HG02973 (cell line): ENCODE measurements around the gene AMN.

ENCODE experiments used
- ATAC-seq: cut with Tn5 transposase; IDR thresholded peaks from one replicate; pipeline ENCODE4 v1.9.1; 2021; ENCODE audit warnings: moderate library complexity; ENCODE audit not compliant: unreplicated experiment

AMN gene

DNA sequence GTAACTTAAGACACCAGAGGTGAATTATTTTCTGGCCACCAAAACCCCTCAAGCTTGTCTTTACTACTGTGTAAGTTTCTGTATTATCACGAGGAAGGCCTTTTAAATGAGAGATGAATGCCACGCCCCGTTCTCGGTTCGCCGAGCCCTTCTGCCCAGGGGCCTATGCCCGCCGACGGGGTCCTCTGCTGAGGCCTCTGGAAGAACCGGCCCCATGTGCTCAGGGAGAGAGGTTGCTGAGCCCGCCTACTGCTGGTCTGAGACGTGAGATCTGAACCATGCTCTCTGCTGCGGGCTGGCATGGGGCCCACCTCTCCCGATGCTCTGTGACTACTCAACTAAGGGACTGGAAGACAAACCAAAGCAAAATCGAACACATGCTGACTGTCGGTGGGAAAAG lies 21.0 kb downstream of the AMN start:
- ATAC-seq: no peak

DNA sequence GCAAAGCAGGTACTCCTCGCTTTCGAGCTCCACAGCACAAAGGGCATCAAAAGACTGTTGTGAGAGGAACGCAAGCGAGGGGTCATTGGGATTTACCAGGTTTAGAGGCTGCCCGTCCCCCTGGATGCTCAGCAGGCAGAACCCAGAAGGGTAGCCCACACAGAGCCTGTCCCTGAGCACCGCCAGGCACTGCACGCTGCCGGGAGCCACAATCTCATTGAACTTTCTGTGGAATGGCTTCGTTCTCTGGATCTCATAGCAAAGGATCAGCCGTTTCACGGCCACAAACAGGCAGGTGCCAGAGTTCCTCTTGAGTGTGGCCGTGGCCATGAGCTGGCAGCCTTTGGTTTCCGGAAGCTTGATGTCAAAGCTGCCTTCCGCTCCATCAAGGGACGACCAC lies 21.5 kb downstream of the AMN start:
- ATAC-seq: no peak

DNA sequence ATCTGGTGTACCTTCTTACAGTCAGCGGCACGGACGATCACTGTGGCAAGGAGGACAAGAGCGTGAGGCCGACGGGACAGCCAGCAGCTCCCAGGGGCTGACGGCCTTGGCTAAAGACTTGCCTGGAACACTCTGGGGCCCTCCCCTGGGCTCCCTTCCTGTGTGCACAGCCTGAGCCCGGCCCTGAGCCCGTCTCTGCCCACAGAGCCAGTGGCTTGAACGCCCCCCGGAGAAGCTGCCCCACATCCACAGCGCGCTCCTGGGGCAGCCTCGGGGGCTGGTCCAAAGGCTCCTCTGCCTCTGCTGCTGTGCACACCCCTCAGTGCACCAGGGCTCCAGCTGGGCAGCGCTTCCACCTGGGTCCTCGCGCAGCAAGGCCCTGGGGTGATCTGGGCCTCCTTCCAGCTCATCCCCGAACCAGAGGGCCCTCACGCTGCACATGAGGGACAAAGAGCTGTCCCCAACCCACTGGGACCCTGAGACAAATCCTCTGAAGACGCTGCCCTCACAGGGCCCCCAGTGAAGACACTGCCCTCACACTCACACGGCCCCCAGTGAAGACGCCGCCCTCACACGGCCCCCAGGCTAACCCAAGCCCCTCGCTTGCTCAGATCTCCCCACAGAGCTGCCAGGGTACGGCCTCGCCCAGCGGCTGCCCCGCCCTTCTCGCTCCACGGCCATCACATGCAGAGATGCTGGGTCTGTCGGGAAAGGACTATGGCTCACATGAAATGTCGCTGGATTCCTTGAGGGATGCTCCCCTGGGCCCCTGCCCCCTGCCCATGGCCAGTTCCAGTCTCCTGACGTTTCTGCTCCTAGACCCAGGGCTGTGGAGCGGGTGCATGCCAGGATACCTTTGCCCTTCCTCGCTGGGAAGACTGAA lies 22.2 kb downstream of the AMN start:
- no peak for ATAC-seq

- ATAC-seq: no peak
These were observed 23.1 kb downstream of the AMN start for GRCh38 chr14:102945346-102946130.

- no peak for ATAC-seq
These were observed 25.0 kb downstream of the AMN start for GRCh38 chr14:102947321-102948103.

DNA sequence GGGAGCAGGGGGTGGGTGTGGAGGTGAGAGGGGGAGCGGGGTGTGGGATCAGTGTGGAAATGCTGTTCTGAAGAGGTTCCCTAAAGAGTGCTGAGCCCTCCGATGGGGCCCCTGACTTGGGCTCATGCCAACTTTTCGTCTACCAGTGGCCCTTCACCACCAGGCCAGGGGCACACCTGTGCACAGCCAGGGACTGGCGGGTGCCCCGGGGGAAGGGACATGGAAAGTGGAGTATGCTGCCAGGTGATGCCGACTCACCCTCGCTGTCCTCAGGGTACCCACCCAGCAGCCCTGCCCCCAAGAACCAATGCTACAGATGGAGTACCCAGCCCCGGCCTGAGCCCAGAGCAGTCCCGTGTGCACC lies 26.2 kb downstream of the AMN start:
- no peak for ATAC-seq

GRCh38 chr14:102949062-102949800 lies 26.8 kb downstream of the AMN start:
- no peak for ATAC-seq

DNA sequence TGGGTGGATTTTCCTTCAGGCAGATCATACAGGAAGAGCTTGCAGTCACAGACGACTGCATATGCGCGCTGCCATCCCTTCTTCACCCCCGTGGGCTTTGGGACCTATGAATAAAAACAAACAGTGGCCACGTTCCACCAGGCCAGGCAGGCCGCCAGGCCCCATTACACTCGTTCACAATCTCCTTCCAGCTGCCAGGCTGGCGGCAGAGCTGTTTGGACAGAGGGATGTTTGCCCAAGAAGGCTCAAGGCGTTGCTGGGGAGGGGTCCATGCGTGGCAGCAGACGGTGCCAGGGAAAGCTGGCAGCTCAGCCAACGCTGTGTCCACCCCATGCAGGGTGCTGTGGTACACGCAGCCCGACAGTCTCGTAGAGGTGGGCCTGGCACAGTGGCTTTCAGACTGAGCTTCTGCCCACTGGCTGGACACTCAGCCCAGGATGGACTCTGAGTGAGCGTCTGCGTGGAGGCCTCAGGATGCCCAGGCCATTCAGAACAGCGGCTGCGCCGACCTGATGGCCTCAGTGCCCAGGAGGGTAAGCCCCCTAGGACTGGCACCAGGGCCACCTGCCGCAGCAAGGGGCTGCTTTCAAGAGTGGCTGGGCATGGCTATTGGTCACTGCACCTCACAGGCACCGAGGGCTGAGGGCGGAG lies 27.5 kb downstream of the AMN start:
- ATAC-seq: no peak

GRCh38 chr14:102951034-102951433 lies 28.6 kb downstream of the AMN start:
- ATAC-seq: no peak

DNA sequence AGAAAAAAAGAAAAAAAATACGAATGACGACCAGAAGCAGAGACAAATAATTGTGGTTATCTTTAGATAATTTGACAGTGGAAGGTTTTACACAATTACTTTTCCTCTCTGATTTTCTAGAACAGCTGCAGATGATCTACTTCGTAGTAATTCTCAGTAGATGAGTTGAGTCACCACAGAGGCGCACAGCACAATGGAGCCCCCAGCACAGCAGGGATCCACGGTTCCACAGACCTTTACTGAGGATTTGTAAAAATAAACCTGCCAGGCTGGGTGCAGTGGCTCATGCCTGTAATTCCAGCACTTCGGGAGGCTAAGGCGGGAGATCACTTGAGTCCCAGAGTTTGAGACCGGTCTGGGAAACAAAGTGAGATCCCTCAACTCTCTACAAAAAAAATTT lies 29.3 kb downstream of the AMN start:
- no peak for ATAC-seq

- ATAC-seq: no peak
These were observed 29.8 kb downstream of the AMN start for GRCh38 chr14:102952276-102952675.

DNA sequence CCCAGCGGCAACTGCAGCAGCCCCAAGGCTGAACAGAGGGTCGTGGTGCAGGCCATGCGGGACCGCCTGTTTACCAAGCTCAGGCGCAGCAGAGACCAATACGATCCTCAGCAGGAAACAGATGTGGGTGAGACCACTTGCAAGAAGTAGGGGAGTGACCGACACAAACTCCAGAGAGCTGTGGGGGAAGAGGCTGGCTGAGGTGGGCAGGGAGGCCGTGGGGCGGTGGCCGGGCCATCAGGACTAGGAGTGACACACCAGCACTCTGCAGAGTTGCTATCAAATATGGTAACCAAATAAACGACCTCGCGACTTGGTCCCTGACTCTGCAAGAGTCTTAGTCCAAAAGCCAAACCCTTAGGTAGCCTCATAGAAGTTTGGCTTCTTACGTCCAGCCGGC lies 30.6 kb downstream of the AMN start:
- no peak for ATAC-seq

GRCh38 chr14:102954081-102954789 lies 31.8 kb downstream of the AMN start:
- ATAC-seq: no peak

DNA sequence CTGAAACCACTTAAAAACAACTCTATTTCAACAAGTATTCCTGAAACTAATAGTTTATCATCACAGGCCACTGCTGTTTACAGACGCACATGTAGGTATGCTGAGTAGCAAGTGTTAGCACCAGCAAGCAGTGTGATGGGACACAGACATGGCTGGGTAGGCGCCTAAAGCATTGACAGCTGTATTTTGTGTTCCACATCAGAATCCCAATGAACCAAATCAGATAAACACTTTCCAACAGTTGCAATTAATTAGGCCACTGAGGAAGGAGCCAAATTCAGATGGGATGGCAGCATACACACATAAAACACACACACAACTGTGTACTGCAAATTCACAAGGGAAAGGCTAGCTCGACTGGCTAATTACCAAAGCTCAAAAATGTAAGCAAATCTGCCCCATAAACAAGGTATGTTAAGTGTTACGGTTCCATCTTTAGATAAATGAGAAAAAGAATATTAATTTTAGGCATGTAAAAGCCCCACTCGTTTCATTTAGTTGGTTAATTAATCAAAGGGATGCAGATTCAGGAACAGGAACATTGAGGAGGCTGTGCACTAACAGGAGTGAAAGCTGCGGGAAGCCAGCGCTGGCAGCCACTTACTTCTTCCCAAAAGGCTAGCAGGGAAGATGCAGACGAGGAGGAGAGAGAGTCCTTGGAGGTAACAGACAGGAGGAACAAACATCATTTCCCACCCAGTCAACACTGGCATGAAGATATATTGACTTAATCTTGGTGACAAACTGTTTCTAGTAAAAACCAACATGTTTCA lies 33.4 kb downstream of the AMN start:
- ATAC-seq: no peak

- ATAC-seq: no peak
These were observed 34.8 kb downstream of the AMN start for GRCh38 chr14:102957222-102957621.

- ATAC-seq: no peak
These were observed 36.0 kb downstream of the AMN start for GRCh38 chr14:102958461-102958860.

DNA sequence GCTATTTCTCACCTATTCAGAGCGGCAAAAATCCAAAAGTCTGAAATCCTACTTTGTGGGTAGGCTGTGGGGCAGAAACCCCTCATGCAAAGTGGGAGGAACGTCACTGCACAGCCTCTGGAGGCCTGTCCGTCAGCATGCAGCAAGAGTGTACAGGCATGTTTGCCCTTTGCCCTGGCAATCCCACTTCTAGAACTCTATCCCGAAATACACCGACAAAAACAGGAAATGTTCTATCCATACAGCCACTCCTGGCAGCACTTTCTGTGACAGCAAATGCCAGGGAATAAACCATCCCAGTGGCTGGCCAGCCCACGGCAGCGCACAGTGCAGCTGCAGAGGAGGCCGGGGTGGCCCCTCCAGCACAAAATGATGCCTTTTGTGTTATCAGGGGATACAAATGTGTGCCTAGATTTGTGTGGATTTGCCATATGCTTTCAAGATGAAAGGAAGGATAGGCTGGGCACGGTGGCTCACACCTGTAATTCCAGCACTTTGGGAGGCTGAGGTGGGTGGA lies 39.7 kb downstream of the AMN start:
- no peak for ATAC-seq

- no peak for ATAC-seq
These were observed 41.8 kb downstream of the AMN start for GRCh38 chr14:102964152-102964730.
